Coronary artery (tissue), 2 donors: ENCODE measurements around the gene UQCRFS1.

Source experiments
- DNase-seq: peaks from one replicate; pipeline ENCODE4 v3.0.0-alpha.2; 2017; ENCODE audit warnings: low spot score
- H3K27ac ChIP-seq, 2 donors: fragments of 200-600 bp; sonication (generic); one replicate each; pipeline ENCODE4 v1.5.1; 2016 to 2019
- H3K4me3 ChIP-seq: fragments of 200-600 bp; sonication (generic); 2 replicates; pipeline ENCODE4 v1.5.1; 2016; ENCODE audit warnings: mild to moderate bottlenecking, moderate library complexity
- TF ChIP-seq, protein P1 (sequence below): fragments of 200-600 bp; sonication (generic); IDR thresholded peaks from one replicate; pipeline ENCODE4 v1.5.1; 2019; ENCODE audit warnings: antibody characterized with exemption

Gene UQCRFS1

DNA sequence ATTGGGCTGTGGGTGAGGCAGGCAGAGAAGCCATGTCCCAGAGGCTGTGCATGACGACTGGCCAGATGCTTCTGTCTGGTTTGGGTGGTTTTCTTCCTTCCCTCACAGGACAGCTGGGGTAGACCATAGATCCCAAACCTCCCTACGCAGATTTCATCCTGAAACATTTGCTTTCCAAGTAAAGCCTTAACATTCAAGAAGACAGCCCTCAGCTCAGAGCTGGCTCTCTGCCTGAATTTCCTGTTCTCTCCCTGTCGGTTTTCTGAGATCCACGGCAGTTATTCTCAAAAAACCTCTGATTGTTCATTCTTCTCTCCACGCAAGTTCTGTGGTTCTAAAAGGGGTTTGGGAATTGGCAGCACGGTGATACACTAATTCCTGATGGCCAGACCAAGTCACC, 25.3 kb downstream of the UQCRFS1 start:
- Histone ChIP-seq H3K27ac (no peak overlapping the region), H3K4me3 (no peak overlapping the region)
- TF ChIP-seq, protein P1, sequence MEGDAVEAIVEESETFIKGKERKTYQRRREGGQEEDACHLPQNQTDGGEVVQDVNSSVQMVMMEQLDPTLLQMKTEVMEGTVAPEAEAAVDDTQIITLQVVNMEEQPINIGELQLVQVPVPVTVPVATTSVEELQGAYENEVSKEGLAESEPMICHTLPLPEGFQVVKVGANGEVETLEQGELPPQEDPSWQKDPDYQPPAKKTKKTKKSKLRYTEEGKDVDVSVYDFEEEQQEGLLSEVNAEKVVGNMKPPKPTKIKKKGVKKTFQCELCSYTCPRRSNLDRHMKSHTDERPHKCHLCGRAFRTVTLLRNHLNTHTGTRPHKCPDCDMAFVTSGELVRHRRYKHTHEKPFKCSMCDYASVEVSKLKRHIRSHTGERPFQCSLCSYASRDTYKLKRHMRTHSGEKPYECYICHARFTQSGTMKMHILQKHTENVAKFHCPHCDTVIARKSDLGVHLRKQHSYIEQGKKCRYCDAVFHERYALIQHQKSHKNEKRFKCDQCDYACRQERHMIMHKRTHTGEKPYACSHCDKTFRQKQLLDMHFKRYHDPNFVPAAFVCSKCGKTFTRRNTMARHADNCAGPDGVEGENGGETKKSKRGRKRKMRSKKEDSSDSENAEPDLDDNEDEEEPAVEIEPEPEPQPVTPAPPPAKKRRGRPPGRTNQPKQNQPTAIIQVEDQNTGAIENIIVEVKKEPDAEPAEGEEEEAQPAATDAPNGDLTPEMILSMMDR = no peak
- DNase-seq = no peak

DNA sequence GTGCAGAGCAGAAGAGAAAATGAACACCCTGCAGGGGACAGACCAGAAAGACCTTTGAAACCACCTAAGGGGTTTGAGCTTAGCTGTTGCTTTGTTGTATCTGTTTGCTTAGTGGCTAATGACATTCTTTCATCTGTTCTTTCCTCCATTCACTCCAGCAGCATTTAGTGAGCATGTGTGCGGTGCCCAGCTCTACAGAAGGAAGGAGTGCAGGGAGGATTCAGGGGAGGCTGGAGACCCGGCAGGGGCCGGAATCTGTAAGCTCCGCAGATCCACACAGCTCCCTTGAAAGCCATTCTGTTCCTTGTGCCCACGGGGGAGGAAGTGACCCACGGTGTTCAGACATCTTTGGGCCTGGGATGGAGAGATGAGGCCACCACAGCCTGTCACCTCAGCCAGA, 27.5 kb downstream of the UQCRFS1 start:
- no peak for DNase-seq
- no peak overlapping the region for H3K27ac ChIP-seq
- no peak overlapping the region for H3K4me3 ChIP-seq
- TF ChIP-seq, protein P1 = no peak

DNA sequence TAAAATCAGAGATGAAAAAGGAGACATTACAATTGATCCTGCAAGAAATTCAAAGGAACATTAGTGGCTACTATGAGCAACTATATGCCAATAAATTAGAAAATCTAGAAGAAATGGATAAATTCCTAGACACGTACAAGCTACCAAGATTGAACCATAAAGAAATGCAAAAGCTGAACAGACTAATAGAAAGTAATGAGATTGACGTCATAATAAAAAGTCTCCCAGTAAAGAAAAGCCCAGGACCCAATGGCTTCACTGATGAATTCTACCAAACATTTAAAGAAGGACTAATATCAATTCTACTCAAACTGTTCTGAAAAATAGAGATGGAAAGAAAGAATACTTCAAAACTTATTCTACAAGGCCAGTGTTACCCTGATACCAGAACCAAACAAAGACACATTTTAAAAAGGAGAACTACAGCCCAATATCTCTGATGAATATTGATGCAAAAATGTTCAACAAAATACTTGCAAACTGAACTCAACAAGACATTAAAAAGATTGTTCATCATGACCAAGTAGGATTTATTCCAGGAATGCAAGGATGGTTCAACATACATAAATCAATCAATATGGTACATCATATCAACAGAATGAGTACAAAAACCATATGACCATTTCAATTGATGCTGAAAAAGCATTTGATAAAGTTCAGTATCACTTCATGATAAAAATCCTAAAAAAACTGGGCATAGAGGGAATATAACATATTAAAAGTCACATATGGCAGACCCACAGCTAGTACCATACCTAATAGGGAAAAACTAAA, 35.8 kb downstream of the UQCRFS1 start:
- H3K27ac ChIP-seq = no peak overlapping the region
- TF ChIP-seq, protein P1 = no peak
- DNase-seq = no peak
- no peak overlapping the region for H3K4me3 ChIP-seq

DNA sequence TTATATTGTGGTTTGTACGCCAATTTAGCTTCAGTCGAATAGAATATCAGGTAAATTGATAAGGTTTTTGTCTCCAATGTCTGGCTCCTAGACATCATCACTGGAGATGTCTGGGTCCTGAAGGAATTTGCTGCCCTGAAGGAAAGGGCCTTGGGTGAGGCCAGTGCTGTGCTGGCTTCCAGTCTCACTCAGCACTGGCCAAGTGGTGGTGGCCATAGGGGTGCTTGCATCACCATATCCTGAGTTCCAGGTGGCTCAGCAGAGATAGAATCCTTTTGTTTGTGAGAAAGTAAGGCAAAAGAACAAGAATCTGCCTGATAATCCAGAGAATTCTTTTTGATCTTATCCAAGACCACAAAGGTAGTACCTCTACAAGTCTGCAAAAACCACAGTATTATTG, 39.1 kb downstream of the UQCRFS1 start:
- no peak for DNase-seq
- Histone ChIP-seq H3K4me3 (no peak overlapping the region), H3K27ac (no peak overlapping the region)
- TF ChIP-seq, protein P1 = no peak

DNA sequence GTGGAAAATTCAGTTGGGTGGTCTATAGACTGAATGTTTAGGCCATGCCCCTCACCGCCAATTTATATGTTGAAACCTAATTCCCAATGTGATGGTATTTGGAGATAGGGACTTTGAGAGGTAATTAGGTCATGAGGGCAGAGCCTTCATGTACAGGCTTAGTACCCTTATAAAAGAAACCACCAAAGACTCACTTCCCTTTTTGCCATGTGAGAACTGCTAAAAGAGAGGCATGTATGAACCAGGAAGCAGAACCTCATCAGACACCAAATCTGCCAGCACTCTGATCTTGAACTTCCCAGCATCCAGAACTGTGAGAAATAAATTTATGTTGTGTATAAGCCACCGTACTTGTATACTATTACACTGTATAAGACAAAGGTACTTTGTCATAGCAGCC, 40.6 kb downstream of the UQCRFS1 start:
- no peak overlapping the region for H3K27ac ChIP-seq
- no peak overlapping the region for H3K4me3 ChIP-seq
- DNase-seq = no peak
- TF ChIP-seq, protein P1 = no peak

DNA sequence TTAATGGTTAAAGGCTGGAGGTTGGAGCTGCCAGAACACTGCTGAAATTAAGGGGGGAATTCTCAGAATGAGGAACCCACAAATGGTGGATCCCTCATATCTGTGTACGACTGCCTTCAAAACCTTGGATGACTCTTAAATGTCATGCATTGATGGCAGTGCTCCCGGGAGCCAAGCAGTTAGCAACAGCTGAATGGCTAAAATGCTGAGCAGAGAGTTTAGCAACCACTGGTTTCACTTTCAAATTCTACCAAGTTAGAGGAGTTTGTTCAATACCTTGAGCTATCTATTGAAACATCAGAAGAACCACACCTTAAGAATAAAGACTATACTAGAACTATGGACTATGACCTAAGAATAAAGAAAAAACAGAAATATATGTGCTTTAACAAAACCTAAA, 41.4 kb downstream of the UQCRFS1 start:
- Histone ChIP-seq H3K27ac (no peak overlapping the region), H3K4me3 (no peak overlapping the region)
- TF ChIP-seq, protein P1 = no peak
- no peak for DNase-seq

DNA sequence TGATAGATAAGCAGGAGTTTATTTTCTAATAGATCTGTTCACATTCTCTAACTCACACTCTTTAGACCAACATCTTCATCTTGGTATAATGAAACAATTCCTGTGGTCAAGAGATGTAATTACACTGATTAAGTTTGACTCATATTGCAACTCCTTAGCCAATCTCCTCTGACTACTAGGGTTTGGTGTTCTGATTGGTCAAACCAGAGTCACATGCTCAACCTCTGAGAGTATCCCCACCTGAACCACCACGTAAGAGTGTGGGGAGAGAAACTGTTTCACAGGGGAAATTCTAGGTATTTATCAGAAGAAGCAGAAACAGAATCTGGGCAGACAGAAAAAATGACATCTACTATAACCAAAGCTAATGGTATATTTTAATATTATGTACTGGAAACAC, 42.4 kb downstream of the UQCRFS1 start:
- Histone ChIP-seq H3K27ac (no peak overlapping the region), H3K4me3 (no peak overlapping the region)
- TF ChIP-seq, protein P1 = no peak
- DNase-seq = no peak
